Stimulated activated CD4-positive, alpha-beta T cell treated with anti-CD3 and anti-CD28 coated beads, TNF-alpha, amount 100 ng/mL, for 48 hours (primary cell): ENCODE measurements around the gene PTPRO.

Experiments used
- DNase-seq, 3 donors: peaks; one replicate each; pipeline ENCODE4 v3.0.0-alpha.2; 2020; ENCODE audit warnings: low read depth in 3 of 3

The PTPRO gene

GRCh38 chr12:15526033-15526432 lies 203.7 kb downstream of the PTPRO start:
- DNase-seq, result no peak

DNA sequence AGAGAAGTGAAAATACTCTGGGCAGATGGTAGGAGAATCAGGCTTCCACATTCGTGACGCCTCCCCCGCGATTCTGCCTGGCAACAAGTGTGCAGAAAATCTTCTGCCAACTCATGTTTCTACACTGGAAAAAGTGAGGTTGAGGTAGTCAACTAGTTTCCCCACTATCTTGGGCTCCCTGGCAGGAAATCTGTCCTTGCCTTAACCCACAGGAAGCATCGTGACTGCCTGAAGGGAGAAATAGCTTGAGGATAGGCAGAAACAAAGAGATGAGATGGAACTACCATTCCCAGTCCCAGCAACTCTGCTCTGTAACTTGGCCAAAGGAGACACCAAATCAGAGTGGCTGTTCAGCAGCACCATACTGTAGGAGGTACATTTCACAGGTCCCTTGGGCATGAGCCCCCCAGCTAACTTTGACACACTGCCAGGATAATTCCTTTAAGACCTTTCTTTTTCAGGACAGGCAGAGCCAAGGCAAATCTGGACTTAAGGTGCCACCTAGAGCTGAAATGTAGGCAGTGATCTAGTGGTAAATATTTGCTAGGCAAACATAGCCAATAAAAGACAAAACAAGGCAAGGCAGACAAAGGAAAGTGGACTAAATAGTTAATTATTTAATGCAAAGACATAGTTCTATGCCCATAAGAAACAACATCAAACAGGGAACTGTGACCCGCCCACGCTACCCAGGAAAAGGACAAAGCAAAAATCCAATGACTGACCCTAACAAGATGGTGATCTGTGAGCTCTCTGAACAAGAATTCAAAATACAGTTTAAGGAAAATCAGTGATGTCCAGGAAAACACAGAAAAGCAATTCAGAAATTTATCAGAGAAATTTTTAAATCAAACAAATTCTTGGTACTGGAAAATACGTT lies 205.1 kb downstream of the PTPRO start:
- no peak for DNase-seq

GRCh38 chr12:15528666-15529065 lies 206.4 kb downstream of the PTPRO start:
- DNase-seq, result no peak

GRCh38 chr12:15530361-15530760 lies 208.1 kb downstream of the PTPRO start:
- DNase-seq, result no peak

GRCh38 chr12:15532364-15532977 lies 210.2 kb downstream of the PTPRO start:
- DNase-seq, result peak in 2 of 3 donors; percentile 18 to 27

DNA sequence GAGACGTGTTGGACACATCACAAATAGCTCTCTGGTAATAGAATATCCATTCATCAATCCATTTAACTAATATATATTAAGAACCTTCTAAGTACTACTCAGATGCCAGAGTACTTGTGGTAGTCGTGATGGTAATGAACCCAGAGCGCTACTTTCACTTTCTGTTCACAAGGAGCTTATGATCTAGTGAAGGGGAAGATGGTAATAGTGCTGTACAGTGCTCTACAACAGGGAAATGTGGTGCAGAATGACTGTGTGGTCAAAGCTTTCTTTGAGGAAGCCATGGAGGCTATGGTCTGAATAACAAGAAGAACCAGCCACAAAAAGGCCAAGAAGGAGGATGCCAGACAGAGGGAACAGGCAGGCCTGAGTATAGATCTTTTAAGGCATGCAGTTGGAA lies 212.0 kb downstream of the PTPRO start:
- DNase-seq, result no peak

DNA sequence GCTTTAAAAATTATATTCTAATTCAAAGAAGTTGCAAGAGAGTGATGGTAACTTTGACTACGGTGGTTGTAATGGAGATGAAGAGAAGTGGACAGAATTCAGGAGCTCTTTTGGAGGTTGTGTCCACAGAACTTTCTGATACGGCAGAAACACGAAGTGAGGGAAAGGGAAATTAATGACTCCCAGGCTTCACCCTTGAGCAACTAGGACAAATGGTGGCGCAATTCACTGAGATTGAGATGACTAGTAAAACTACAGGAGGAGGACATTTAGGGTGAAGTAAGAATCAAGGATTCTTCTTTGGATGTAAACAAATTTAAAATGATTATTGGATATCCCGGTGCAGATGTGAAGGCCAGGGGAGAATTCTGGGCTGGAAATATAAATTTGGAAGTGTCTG lies 212.6 kb downstream of the PTPRO start:
- DNase-seq, result no peak

GRCh38 chr12:15535352-15535781 lies 213.1 kb downstream of the PTPRO start:
- no peak for DNase-seq

DNA sequence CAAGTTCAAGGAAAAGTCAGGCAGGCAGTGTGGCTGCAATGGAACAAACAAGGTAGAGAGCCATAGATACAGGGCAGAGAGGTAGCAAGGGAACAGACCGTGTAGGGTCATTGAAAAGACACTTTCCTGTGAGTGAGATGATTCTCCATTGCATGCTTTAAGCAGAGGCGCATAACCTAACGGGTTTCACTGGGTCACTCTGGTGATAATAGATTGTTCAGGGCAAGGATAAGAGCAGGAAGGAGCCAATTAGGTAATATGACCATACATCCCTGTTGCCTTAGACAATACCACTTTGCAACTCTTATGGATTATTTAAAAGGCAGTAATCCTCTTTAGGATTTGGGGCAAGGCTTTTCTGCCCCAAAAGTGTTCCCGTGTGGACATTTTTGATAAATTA lies 214.1 kb downstream of the PTPRO start:
- no peak for DNase-seq

- no peak for DNase-seq
Observed at GRCh38 chr12:15538881-15539280, 216.6 kb downstream of the PTPRO start.

- DNase-seq, result no peak
Observed at GRCh38 chr12:15540005-15540404, 217.7 kb downstream of the PTPRO start.

DNA sequence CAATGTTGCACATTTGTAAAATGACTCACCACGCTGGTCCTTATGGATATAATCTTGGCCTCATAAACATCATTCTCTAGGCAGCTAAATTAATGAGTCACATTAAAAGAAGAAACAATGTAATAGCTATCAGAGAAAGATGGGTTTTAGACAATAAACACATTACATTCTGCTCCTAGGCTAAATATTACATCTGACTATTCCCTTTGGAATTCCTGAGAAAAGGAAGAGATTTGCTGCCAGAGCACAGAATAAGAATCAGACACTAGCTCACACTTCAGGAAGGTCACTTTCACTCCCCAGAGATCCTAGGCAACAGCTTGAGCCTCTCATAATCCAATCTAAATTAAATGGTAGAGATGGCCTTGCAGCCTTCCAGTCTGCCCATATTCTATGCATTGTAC lies 218.2 kb downstream of the PTPRO start:
- DNase-seq, result no peak

GRCh38 chr12:15541996-15542631 lies 219.8 kb downstream of the PTPRO start:
- DNase-seq, result no peak

DNA sequence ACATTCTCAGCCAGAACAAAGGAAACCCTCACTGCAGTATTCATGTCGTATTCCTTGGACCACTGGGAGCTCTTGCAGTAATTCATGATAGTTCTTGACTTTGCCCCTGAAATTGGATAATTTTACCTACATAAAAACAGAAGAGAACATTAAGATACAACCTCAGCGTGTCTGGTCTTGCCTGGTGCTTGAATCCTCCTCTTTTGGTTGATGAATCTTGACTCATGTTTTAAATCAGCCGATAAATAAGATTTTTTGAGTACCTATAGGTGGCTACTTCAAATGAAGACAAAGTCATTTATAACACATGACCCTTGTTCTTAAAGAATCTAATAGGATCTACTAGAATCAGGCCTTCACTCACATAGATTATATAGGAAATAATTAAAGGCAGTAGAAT lies 221.0 kb downstream of the PTPRO start:
- DNase-seq, result no peak

GRCh38 chr12:15544589-15544988 lies 222.3 kb downstream of the PTPRO start:
- DNase-seq, result no peak

GRCh38 chr12:15545334-15545733 lies 223.0 kb downstream of the PTPRO start:
- no peak for DNase-seq

DNA sequence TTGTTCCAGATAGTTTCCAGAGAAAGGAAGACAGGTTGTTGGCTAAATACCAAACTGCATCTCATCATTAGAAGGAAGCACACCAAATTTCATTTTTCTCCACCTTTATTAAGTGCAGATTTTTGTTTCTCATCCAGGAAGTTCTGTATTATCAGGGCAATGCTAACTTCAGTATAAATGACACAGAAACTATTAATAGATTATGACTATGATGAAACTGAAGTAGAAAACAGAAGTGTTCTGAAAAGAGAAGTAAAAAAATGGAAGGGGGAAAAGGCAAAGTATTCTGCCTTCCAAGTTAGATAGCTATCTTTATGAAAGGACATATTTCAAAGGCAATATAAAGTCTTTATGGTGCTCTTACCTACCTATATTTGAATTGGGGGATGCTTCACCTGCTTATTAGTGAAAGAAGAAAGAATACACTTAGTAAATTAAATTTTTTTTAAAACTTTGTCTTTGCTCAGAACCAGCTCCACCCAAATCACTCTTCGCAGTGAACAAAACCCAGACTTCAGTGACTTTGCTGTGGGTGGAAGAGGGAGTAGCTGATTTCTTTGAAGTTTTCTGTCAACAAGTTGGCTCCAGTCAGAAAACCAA lies 223.9 kb downstream of the PTPRO start:
- no peak for DNase-seq

DNA sequence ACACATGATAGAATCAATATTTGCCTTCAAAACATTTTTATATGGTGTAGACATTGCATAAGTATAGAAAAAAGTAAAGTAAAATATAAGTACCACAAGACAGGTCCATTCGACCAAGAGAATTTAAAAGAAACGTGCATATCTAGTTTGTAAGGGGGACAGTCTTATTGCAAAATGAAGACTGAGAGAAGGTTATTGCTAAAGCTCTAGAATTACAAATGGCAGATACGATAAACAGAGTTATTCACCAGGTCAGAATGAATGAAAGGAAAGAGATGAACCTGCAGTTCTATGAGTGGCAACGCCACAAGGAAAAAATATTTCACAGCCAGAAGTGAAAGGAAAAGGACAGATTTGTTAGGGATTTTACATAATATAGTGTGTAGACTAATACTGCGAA lies 224.8 kb downstream of the PTPRO start:
- DNase-seq, result no peak

DNA sequence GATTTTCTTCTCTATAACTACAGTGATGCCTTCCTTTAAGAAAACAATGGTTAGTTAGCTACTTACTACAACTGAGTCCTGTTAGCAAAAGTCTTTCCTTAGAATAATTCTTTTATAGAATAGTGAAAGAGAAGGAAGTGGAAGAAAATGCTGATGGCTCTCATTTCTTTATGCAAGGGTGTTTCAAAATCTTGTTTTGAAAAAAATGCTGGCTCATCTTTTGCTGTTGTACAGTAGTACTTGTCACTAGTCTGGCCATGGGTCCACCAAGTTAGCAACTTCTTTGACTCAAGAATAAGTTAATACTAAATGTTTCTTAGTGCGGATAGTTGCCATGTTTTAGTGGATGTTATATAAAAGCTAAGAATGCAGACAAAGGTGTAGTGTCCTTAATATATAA lies 225.4 kb downstream of the PTPRO start:
- no peak for DNase-seq

DNA sequence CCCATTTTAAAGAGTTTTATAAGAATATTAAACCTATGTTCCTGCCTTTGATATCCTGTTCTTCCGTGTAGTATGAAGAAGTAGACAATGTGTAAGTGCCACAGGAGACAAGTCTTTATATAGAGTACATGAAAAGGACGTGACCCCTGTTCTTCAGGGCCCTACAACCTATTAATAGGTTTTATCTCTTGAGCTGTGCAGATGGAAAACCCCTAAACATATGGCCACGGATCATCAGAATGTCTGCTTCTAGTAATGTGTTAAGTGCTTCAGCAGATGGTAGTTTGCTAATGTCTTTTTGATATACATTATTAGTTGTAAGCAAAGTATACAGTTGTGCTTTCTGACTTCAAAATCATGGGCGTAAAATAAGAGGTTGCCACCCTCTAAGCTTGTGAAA lies 228.5 kb downstream of the PTPRO start:
- no peak for DNase-seq

DNA sequence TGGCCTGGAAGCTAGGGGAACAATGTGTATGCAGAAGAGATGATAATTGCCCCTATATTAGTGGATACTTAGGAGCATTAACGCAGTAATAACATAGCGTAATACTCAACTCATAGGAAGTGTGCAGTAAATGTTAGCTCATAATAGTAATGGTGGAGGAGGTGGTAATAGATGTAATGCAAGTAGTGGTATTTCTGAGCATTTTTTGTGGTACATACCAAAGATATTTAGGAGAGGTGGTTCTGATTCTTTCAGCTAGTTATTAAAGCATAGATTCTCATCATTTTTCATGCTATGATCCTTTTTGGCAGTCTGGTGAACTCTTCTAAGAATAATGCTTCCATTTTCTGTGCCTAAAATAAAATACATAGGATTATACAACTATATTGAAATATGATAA lies 233.1 kb downstream of the PTPRO start:
- no peak for DNase-seq

DNA sequence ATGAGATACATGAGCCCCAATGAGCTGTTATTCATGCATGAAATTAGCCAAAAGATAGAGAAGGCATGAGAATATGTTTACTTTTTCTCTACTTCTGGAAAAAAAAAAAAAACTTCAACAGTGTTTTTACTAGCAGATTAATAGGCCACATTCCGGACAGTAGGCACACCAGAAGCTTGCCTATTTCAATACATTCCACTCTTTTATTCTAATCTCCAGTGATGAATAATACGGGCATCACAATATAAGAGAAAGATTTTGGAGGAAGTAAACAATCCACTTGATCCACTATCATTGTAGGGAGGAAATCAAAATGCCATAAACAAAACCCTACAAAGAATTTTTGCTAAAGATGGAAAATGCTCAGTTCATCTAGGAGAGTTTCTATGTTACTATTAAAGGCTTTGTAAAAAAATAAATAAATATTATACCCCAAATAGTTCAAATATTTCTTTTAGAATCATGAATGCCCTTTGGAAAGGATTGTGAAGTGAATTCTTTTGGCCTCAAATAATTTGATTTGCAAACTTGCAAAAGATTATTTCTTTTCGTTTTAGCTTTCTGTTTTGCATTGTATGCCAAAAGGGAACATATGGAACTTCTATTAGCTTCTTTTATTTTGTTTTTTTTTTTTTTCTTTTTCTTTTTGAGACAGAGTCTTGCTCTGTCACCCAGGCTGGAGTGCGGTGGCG lies 234.2 kb downstream of the PTPRO start:
- DNase-seq, result no peak
